ENCODE data around the gene COX5A.

- no peak for TF ChIP-seq CTCF (IDR thresholded peaks at IDR 0.05)
- no peak for TF ChIP-seq POLR2AphosphoS5 (IDR thresholded peaks at IDR 0.05)
- no peak for TF ChIP-seq POLR2A (IDR thresholded peaks at IDR 0.05; ENCODE audit: low read depth)
These were observed 48.4 kb downstream of the COX5A start for GRCh38 chr15:74889390-74889882.

Measured in esophagus muscularis mucosa (tissue), 3 donors.